HEK293 (cell line): ENCODE data around the gene WIPF3.

ENCODE experiments used
- AEBP2 ChIP-seq: fragments of 450-650 bp; formaldehyde crosslinking; IDR thresholded peaks from 2 replicates; pipeline ENCODE4 v1.5.1; 2016; ENCODE audit warnings: missing biosample characterization, missing genetic modification characterization, borderline replicate concordance
- GFI1B ChIP-seq: fragments of 450-650 bp; formaldehyde crosslinking; IDR thresholded peaks from 2 replicates; pipeline ENCODE4 v1.5.1; 2016; ENCODE audit warnings: missing biosample characterization, missing genetic modification characterization
- IKZF3 ChIP-seq: fragments of 450-650 bp; IDR thresholded peaks from 2 replicates; pipeline ENCODE4 v1.5.0; 2018; ENCODE audit warnings: missing biosample characterization, mild to moderate bottlenecking, missing genetic modification characterization, moderate library complexity
- OVOL3 ChIP-seq: fragments of 450-650 bp; formaldehyde crosslinking; IDR thresholded peaks from 2 replicates; pipeline ENCODE4 v1.5.1; 2016; ENCODE audit warnings: missing biosample characterization, missing genetic modification characterization
- SETDB1 ChIP-seq: IDR thresholded peaks from one replicate; pipeline ENCODE4 v1.6.1; 2017; ENCODE audit warnings: mild to moderate bottlenecking, low read length, moderate library complexity, mixed read lengths; ENCODE audit not compliant: insufficient read length
- TCF7L2 ChIP-seq: IDR thresholded peaks from 2 replicates; pipeline ENCODE4 v1.6.1; 2011; ENCODE audit warnings: low read depth, mild to moderate bottlenecking, inconsistent platforms, low read length, moderate library complexity, borderline replicate concordance
- TRIM28 ChIP-seq: IDR thresholded peaks from 2 replicates; pipeline ENCODE4 v1.6.1; 2011; ENCODE audit warnings: low read length, control low read depth, borderline replicate concordance
- ZBTB1 ChIP-seq: fragments of 450-650 bp; formaldehyde crosslinking; IDR thresholded peaks from 2 replicates; pipeline ENCODE4 v1.5.1; 2016; ENCODE audit warnings: missing biosample characterization, missing genetic modification characterization
- ZBTB17 ChIP-seq: fragments of 450-650 bp; formaldehyde crosslinking; IDR thresholded peaks from 2 replicates; pipeline ENCODE4 v1.5.1; 2016; ENCODE audit warnings: missing biosample characterization, missing genetic modification characterization
- ZBTB48 ChIP-seq: fragments of 450-650 bp; formaldehyde crosslinking; IDR thresholded peaks from 2 replicates; pipeline ENCODE4 v1.5.1; 2016; ENCODE audit warnings: missing biosample characterization, missing genetic modification characterization
- ZFP3 ChIP-seq: fragments of 450-650 bp; formaldehyde crosslinking; IDR thresholded peaks from 2 replicates; pipeline ENCODE4 v1.5.1; 2016; ENCODE audit warnings: low read depth, missing biosample characterization, missing genetic modification characterization
- ZIC2 ChIP-seq: fragments of 450-650 bp; formaldehyde crosslinking; IDR thresholded peaks from 2 replicates; pipeline ENCODE4 v1.5.1; 2016; ENCODE audit warnings: missing biosample characterization, missing genetic modification characterization
- ZNF114 ChIP-seq: fragments of 450-650 bp; formaldehyde crosslinking; IDR thresholded peaks from 2 replicates; pipeline ENCODE4 v1.5.0; 2017; ENCODE audit warnings: missing biosample characterization, missing genetic modification characterization
- ZNF16 ChIP-seq: fragments of 450-650 bp; formaldehyde crosslinking; IDR thresholded peaks from 2 replicates; pipeline ENCODE4 v1.5.1; 2016; ENCODE audit warnings: low read depth, missing biosample characterization, missing genetic modification characterization
- ZNF18 ChIP-seq: fragments of 450-650 bp; formaldehyde crosslinking; IDR thresholded peaks from 2 replicates; pipeline ENCODE4 v1.5.1; 2016; ENCODE audit warnings: missing biosample characterization, missing genetic modification characterization
- ZNF311 ChIP-seq: fragments of 450-650 bp; formaldehyde crosslinking; IDR thresholded peaks from 2 replicates; pipeline ENCODE4 v1.5.1; 2017; ENCODE audit warnings: missing biosample characterization, missing genetic modification characterization, borderline replicate concordance
- ZNF324 ChIP-seq: fragments of 450-650 bp; formaldehyde crosslinking; IDR thresholded peaks from 2 replicates; pipeline ENCODE4 v1.5.1; 2016; ENCODE audit warnings: missing biosample characterization, missing genetic modification characterization
- ZNF404 ChIP-seq: fragments of 450-650 bp; formaldehyde crosslinking; IDR thresholded peaks from 2 replicates; pipeline ENCODE4 v1.5.1; 2017; ENCODE audit warnings: missing biosample characterization, missing genetic modification characterization
- ZNF529 ChIP-seq: fragments of 450-650 bp; formaldehyde crosslinking; IDR thresholded peaks from 2 replicates; pipeline ENCODE4 v1.5.1; 2017; ENCODE audit warnings: missing genetic modification characterization, missing biosample characterization; ENCODE audit not compliant: insufficient replicate concordance
- ZNF561 ChIP-seq: fragments of 450-650 bp; IDR thresholded peaks from 2 replicates; pipeline ENCODE4 v1.5.1; 2018; ENCODE audit warnings: missing biosample characterization, missing genetic modification characterization, borderline replicate concordance
- ZNF571 ChIP-seq: fragments of 450-650 bp; formaldehyde crosslinking; IDR thresholded peaks from 2 replicates; pipeline ENCODE4 v1.5.0; 2017; ENCODE audit warnings: missing biosample characterization, missing genetic modification characterization
- ZNF610 ChIP-seq: fragments of 450-650 bp; formaldehyde crosslinking; IDR thresholded peaks from 2 replicates; pipeline ENCODE4 v1.5.1; 2016; ENCODE audit warnings: missing biosample characterization, missing genetic modification characterization, borderline replicate concordance
- ZNF624 ChIP-seq: fragments of 450-650 bp; formaldehyde crosslinking; IDR thresholded peaks from 2 replicates; pipeline ENCODE4 v1.5.1; 2017; ENCODE audit warnings: missing biosample characterization, missing genetic modification characterization
- ZNF670 ChIP-seq: fragments of 450-650 bp; formaldehyde crosslinking; IDR thresholded peaks from 2 replicates; pipeline ENCODE4 v1.5.1; 2016; ENCODE audit warnings: missing biosample characterization, missing genetic modification characterization, low read depth
- ZNF776 ChIP-seq: fragments of 450-650 bp; formaldehyde crosslinking; IDR thresholded peaks from 2 replicates; pipeline ENCODE4 v1.5.0; 2017; ENCODE audit warnings: missing biosample characterization, missing genetic modification characterization, borderline replicate concordance
- ZNF843 ChIP-seq: fragments of 450-650 bp; formaldehyde crosslinking; IDR thresholded peaks from 2 replicates; pipeline ENCODE4 v1.5.1; 2016; ENCODE audit warnings: missing biosample characterization, missing genetic modification characterization
- ZSCAN16 ChIP-seq: fragments of 450-650 bp; formaldehyde crosslinking; IDR thresholded peaks from 2 replicates; pipeline ENCODE4 v1.5.1; 2016; ENCODE audit warnings: missing biosample characterization, missing genetic modification characterization
- ZSCAN30 ChIP-seq: fragments of 450-650 bp; IDR thresholded peaks from 2 replicates; pipeline ENCODE4 v1.5.1; 2018; ENCODE audit warnings: missing biosample characterization, mild to moderate bottlenecking, missing genetic modification characterization, moderate library complexity
- TF ChIP-seq, protein P1 (sequence below): fragments of 450-650 bp; formaldehyde crosslinking; IDR thresholded peaks from 2 replicates; pipeline ENCODE4 v1.5.1; 2017; ENCODE audit warnings: missing biosample characterization, mild to moderate bottlenecking, missing genetic modification characterization, moderate library complexity
- TF ChIP-seq, protein P2 (sequence below): fragments of 450-650 bp; formaldehyde crosslinking; IDR thresholded peaks from 2 replicates; pipeline ENCODE4 v1.5.1; 2016; ENCODE audit warnings: missing biosample characterization, missing genetic modification characterization
- TF ChIP-seq, protein P3 (sequence below): fragments of 450-650 bp; formaldehyde crosslinking; IDR thresholded peaks from 2 replicates; pipeline ENCODE4 v1.5.1; 2016; ENCODE audit warnings: missing biosample characterization, missing genetic modification characterization, low read depth

WIPF3 gene

DNA sequence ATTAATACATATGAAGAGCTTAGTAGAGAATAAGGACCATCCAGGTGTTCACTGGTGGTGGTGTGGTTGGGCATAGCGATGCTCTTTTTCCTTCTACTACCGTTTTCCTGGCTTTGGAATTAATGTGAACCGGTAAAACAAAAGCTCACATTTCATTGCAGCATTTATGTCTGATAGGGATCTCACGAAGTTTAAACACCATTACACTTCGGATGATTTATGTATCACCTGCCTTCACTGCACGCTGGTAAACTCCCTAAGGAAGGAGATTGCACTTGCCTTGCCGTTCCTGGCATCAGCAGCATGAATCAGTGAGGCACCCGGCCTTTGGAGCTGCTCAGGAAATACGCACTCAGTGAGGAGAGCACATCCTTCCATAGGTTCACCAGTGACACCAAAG, 47.5 kb downstream of the WIPF3 start (continued):
- TF ChIP-seq, protein P1, sequence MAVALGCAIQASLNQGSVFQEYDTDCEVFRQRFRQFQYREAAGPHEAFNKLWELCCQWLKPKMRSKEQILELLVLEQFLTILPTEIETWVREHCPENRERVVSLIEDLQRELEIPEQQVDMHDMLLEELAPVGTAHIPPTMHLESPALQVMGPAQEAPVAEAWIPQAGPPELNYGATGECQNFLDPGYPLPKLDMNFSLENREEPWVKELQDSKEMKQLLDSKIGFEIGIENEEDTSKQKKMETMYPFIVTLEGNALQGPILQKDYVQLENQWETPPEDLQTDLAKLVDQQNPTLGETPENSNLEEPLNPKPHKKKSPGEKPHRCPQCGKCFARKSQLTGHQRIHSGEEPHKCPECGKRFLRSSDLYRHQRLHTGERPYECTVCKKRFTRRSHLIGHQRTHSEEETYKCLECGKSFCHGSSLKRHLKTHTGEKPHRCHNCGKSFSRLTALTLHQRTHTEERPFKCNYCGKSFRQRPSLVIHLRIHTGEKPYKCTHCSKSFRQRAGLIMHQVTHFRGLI (tag by site-specific recombination) = 0 out of 2 replicates have a peak, but pooled peaks have one; percentile 61
- TF ChIP-seq ZNF529 (no peak), ZBTB48 (tag by site-specific recombination) (no peak), ZNF624 (tag by site-specific recombination) (no peak), GFI1B (no peak), ZNF571 (tag by site-specific recombination) (no peak), IKZF3 (tag by site-specific recombination) (peak; percentile 55), TCF7L2 (no peak), ZNF18 (tag by site-specific recombination) (peak; percentile 67; the same call in 1 of the 2 replicates), ZNF324 (tag by site-specific recombination) (no peak), ZNF16 (tag by site-specific recombination) (no peak), ZNF561 (0 out of 2 replicates have a peak, but pooled peaks have one; percentile 40), ZNF404 (tag by site-specific recombination) (no peak), ZSCAN30 (tag by site-specific recombination) (peak; percentile 35; the same call in 1 of the 2 replicates), ZBTB17 (tag by site-specific recombination) (0 out of 2 replicates have a peak, but pooled peaks have one; percentile 38), ZNF670 (tag by site-specific recombination) (no peak), ZBTB1 (tag by site-specific recombination) (no peak), ZNF843 (tag by site-specific recombination) (peak; percentile 93), ZNF114 (no peak), OVOL3 (tag by site-specific recombination) (peak; percentile 91), ZSCAN16 (tag by site-specific recombination) (no peak), ZNF610 (peak; percentile 55; the same call in 1 of the 2 replicates), AEBP2 (tag by site-specific recombination) (no peak), ZNF311 (tag by site-specific recombination) (no peak), TRIM28 (no peak), ZIC2 (0 out of 2 replicates have a peak, but pooled peaks have one; percentile 6), ZFP3 (no peak), ZNF776 (no peak), SETDB1 (no peak)
- TF ChIP-seq, protein P2, sequence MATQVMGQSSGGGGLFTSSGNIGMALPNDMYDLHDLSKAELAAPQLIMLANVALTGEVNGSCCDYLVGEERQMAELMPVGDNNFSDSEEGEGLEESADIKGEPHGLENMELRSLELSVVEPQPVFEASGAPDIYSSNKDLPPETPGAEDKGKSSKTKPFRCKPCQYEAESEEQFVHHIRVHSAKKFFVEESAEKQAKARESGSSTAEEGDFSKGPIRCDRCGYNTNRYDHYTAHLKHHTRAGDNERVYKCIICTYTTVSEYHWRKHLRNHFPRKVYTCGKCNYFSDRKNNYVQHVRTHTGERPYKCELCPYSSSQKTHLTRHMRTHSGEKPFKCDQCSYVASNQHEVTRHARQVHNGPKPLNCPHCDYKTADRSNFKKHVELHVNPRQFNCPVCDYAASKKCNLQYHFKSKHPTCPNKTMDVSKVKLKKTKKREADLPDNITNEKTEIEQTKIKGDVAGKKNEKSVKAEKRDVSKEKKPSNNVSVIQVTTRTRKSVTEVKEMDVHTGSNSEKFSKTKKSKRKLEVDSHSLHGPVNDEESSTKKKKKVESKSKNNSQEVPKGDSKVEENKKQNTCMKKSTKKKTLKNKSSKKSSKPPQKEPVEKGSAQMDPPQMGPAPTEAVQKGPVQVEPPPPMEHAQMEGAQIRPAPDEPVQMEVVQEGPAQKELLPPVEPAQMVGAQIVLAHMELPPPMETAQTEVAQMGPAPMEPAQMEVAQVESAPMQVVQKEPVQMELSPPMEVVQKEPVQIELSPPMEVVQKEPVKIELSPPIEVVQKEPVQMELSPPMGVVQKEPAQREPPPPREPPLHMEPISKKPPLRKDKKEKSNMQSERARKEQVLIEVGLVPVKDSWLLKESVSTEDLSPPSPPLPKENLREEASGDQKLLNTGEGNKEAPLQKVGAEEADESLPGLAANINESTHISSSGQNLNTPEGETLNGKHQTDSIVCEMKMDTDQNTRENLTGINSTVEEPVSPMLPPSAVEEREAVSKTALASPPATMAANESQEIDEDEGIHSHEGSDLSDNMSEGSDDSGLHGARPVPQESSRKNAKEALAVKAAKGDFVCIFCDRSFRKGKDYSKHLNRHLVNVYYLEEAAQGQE (tag by site-specific recombination) = no peak
- TF ChIP-seq, protein P3, sequence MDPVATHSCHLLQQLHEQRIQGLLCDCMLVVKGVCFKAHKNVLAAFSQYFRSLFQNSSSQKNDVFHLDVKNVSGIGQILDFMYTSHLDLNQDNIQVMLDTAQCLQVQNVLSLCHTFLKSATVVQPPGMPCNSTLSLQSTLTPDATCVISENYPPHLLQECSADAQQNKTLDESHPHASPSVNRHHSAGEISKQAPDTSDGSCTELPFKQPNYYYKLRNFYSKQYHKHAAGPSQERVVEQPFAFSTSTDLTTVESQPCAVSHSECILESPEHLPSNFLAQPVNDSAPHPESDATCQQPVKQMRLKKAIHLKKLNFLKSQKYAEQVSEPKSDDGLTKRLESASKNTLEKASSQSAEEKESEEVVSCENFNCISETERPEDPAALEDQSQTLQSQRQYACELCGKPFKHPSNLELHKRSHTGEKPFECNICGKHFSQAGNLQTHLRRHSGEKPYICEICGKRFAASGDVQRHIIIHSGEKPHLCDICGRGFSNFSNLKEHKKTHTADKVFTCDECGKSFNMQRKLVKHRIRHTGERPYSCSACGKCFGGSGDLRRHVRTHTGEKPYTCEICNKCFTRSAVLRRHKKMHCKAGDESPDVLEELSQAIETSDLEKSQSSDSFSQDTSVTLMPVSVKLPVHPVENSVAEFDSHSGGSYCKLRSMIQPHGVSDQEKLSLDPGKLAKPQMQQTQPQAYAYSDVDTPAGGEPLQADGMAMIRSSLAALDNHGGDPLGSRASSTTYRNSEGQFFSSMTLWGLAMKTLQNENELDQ (tag by site-specific recombination) = no peak
